T47D (cell line): ENCODE measurements around the gene RPS6KA4.

ENCODE experiments used
- DNase-seq, 2 experiments: peaks; one replicate each; pipeline versions ENCODE4 v3.0.0 to v3.0.0-alpha.2; 2011 to 2012; ENCODE audit warnings: low read depth in 1 of 2, low spot score in 1 of 2
- JUND ChIP-seq: IDR thresholded peaks from 2 replicates; pipeline ENCODE4 v1.6.1; 2012; ENCODE audit warnings: low read depth
- in situ Hi-C: cut with HindIII; loops from 2 replicates; pipeline ENCODE4 v1.10.0; 2016; ENCODE audit warnings: low sequenced_read_pairs, low pct_unique_long_range_greater_than_20kb

Gene RPS6KA4

DNA sequence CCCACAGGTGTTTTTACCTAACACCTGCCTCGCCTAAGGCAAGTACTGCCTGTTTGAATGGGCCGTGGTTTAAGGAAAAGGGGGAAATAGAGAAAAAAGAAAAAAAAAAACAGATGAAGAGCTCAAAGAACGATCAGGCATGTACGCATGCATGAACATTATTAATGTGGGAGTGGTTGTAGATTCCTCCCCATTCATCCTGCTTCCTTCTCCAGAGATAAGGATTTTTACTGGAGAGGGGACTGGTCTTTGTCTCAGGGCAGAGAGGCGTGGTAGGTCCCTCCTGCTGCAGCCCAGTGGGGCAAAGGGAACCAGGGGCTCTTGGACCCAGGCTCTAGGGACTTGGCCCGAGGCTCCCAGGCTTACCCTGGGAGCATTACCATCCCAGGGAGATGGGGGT is 23.1 kb downstream of the RPS6KA4 start:
- no peak for TF ChIP-seq JUND
- in situ Hi-C loops, result no loop called here
- no peak for DNase-seq

DNA sequence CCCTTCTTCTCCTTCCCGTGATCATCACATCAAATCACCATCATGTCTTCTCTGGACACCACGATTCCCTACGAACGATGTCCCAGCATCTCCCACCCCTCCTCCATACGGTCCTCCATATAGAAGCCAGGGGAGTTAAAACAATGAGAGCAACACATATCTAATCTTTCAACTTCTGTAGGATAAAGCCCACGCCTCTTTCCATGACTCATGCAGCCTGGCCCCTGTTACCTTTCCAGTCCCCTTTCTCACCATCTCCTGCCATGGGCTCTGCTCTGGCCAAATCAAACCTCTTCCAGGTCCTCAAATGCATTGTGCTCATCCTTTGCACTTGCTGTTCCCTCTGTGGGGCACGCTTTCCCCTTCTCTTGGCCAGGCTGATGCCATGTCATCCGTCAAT is 23.6 kb downstream of the RPS6KA4 start:
- in situ Hi-C loops, result no loop called here
- no peak for DNase-seq
- TF ChIP-seq JUND, result no peak

GRCh38 chr11:64383580-64383979 is 24.6 kb downstream of the RPS6KA4 start:
- TF ChIP-seq JUND, result no peak
- in situ Hi-C loops, result no loop called here
- DNase-seq, result no peak

DNA sequence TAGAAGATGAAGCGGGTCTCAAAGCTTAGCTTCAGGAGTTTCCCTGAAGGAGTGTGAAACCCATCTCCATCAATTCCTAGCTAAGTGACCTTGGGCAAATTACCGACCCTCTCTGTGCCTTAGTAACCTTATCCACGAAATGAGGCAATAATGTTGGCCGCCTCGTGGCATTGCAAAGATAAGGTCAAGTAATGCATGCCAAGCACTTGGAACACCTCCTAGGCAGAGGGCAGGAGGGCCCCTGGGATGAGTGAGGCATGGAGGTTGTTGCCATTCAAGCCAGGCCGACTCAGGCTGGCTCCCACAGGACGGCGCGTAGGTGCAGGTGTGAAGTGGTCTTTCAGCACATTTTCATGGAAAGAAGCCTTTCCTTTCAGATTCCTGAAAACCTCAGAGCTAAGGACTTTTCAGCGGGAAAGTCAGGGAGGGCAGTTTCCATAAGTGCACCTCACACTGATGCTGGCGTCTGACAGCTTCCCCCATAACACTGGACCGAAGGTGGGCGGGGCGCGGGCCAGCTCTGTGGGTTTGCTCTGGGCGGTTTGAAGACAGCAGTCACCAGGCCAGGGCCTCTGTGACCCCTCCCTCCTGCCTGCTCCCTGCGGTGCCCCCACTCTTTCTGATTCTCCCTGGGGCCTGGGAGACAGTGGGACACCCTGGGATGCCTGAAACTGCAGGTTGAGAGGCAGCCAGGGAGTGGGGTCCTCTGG is 25.2 kb downstream of the RPS6KA4 start:
- TF ChIP-seq JUND, result no peak
- in situ Hi-C loops, result no loop called here
- no peak for DNase-seq

- TF ChIP-seq JUND, result no peak
- DNase-seq, result peak in 1 of 2 experiments; percentile 44
- in situ Hi-C loops, result no loop called here
Observed at GRCh38 chr11:64384981-64385944, 26.3 kb downstream of the RPS6KA4 start.

DNA sequence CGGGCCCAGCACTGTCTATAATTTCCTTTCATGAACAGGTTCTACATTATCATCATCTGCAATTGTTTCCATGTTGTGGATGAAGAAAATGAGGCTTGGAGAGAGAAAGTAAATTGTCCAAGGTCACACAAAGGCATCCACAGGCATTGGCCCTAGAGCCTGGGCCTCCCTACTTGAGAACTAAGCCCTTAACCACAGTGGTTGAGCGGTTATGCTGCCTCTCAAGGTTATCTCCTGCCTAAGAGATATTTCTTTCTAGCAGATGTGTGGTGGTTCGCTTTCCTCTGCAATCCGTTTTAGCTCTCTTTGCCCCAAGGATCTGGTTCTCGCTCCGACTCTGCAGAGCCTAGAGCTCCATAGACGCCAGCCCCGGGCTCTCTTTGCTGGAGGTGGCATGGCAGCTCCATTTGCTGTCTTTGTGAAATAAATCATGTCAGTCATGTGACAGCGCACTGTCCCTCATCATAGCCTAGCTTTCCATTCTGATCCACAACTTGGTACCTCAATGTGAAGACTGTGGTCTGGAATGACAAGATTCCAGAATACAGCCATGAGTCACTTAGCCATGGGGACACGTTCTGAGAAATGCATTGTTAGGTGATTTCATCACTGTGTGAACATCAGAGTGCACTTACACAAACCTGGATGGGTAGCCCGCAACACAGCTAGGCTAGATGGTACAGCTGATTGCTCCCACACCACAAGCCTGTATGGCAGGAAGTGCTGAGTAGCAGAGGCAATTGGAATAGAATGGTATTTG is 27.2 kb downstream of the RPS6KA4 start:
- in situ Hi-C loops, result no loop called here
- peak in 1 of 2 experiments; percentile 87 for DNase-seq
- no peak for TF ChIP-seq JUND

- in situ Hi-C loops, result no loop called here
- TF ChIP-seq JUND, result no peak
- no peak for DNase-seq
Observed at GRCh38 chr11:64387916-64388315, 29.0 kb downstream of the RPS6KA4 start.

DNA sequence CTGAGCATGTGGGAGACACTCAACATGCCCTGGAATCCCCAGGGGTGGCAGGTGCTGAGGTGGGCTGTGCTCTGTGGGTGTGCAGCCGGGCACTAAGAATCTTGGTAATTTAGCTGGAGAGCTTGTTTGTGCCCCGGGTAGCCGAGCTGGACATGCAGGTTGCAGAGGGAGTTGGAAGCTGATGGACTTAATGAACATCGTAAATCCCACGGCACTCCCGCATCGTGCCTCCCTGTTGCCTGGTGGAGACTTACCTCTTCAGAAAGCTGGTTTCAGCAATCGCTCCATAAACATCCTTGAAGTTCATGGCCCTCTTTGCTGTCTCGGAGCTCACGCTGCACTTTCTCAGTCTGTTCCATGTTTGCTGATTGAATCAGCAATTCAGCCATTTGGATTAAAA is 29.9 kb downstream of the RPS6KA4 start:
- in situ Hi-C loops, result no loop called here
- no peak for TF ChIP-seq JUND
- DNase-seq, result peak in 1 of 2 experiments; percentile 47

DNA sequence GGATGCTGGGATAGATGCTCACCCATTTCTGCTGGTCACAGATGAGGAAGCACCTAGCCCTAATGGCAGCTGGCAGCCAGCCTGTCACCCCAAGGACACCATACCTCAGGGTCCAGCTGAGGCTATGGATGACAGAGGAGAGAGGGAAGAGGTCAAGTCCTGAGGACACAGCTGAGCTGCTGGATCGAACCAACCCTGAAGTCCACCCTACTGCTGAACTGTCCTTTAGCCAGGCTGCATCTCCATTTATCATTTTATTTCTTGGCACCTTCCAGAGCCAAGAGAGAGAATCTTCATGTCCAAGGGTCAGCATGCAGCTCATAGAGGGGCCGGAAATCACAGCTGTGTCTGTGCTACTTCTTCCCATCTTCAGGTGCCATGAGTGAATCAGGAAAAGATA is 30.9 kb downstream of the RPS6KA4 start:
- no peak for DNase-seq
- TF ChIP-seq JUND, result no peak
- in situ Hi-C loops, result no loop called here

DNA sequence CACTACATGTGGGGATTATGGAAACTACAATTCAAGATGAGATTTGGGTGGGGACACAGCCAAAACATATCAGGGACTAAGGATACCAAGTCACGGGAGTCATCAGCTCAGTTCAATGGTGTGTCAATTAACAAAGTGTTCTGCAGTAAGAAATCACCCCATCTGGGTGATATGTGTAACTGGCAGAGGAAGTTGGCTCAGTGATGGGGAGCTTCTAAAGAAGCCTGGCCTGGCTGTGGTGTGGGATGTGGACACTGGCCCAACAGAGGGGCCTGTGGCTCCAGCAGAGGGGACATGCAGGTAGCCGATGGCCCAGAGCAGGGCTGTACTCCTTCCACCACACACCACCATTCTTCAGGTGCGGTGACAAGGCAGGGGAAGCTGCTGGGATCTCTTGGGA is 31.6 kb downstream of the RPS6KA4 start:
- no peak for TF ChIP-seq JUND
- in situ Hi-C loops, result no loop called here
- DNase-seq, result no peak

- in situ Hi-C loops, result no loop called here
- DNase-seq, result no peak
- TF ChIP-seq JUND, result no peak
Observed at GRCh38 chr11:64391839-64392238, 32.9 kb downstream of the RPS6KA4 start.

- no peak for DNase-seq
- TF ChIP-seq JUND, result no peak
- in situ Hi-C loops, result no loop called here
Observed at GRCh38 chr11:64395545-64396078, 36.6 kb downstream of the RPS6KA4 start.
